Measurements from ENCODE around the gene TEX11.
A peak's percentile ranks its signal among the peaks of the same experiment; 100 is the strongest.
"Not testable (repeated sequence)": the region's sequence is repeated elsewhere in the genome, so short reads cannot be mapped to it uniquely, and the experiment has no call there.

Gene TEX11

DNA sequence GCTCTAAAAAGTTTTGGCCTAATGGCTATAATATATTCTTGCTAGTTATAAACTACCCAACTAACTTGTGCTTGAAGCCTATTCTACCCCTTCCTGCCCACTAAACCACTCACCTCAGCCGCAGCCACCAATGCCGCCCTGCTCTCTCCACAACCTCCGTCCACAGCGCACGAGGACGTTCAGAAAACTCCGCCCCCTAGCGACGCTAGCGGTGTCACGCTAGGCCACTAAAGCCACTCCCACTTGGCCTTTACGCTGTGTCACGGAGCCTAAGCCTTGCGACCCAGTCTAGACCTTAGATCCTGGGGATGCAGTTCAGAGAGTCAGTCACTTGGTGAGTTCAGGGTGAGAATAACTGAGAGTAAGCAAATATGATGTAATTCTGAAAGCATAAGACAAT is at the start of gene TEX11:
TSS of gene TEX11 (minus strand) at position 171 of the 400 bp plus-strand sequence. CDS start 922 bp downstream, outside the sequence.
- FAIRE-seq = no peak

DNA sequence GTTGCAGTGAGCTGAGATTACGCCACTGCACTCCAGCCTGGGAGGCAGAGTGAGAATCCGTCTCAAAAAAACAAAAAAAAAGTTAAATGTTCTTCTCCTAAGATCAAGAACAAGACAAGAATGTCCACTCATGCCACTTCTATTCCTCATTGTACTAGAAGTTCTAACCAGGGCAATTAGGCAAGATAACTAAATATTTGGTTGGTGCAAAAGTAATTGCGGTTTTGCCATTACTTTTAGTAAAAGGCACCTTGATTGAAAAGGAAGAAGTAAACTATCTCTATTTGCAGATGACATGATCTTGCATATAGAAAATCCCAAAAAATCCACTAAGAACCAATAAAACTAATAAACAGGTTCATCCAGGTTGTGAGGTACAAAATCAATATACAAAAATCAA is 46.4 kb upstream of the TEX11 start:
- no peak for FAIRE-seq

DNA sequence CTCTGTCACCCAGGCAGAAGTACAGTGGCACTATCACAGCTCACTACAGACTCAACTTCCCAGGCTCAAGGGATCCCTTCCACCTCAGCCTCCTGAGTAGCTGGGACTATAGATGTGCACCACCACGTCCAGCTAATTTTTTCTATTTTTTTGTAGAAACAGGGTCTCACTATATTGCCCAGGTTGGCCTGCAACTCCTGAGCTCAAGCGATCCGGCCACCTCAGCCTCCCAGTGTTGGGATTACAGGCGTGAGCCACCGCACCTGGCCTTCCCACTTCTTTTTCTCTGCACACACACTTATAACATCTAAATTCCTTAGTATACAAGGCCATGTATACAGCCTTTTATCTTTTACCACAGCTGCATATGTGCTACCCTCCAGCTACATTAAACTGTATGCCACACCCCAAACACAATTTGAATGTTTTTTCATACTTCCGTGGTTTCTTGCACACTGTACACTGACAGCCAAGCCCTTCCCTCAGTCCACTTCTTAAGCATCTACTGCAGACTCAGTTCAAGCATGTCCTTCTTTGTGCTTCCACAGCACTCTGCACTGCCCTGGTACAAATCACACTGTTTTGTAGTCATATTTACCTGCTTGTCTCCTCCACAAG is 15.9 kb upstream of the TEX11 start:
- FAIRE-seq = no peak

DNA sequence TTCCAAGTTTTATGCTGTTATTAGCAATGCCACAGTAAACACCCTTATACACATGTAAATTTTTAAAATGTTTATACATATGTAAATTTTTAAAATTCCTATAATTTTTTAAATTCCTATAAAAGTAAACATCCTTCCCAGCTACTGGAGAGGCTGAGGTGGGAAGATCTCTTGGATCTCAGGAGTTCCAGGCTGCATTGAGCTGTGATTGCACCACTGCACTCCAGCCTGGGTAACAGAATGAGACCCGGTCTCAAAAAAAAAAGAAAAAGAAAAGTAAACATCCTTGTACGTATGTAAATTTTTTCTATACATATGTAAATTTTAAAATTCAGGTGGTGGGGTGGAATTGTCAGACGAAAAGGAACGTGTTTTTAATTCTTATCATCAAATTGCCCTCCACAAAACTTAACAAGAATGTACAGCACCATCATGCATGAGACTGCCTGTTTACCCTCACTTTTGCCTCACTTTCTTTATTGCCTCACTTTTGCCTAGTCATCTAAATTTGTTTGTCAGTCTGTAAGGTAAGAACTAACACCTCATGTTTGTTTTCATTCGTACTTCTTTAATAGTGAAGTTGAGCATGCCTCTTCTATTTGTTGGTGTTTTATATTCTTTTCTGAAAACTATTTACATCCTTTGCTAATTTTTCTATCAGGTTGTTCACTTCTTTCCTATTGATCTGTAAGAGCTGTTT is 14.4 kb upstream of the TEX11 start:
- FAIRE-seq = no peak

DNA sequence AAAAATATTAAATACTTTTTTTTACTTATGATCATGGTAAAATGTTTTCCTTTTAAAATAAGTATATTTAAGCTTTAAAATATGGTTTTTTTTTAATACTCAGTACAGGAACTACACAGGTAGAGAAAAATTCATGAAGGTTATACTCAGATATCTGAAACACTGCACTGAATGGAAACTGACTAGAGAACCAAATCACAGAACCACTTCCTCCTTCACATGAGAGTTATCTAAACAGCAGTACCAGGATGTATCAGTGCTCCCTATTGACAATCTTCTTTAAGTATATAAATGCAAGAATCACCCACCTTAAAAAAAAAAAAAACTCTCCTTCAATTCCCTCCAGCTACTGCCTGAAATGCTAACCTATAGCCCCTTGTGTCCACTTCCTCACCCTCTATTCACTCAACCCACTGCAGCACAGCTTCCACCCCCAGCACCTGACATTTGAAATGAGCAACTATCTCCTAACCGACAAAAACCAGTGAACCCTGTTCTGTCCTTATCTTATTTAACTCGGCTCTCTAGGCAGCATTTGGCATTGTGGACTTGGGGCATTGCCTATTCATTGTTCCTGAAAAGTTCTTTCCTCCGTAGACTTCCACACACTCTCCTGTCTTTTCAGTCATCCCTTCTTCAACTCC is 13.3 kb upstream of the TEX11 start:
- no peak for FAIRE-seq

DNA sequence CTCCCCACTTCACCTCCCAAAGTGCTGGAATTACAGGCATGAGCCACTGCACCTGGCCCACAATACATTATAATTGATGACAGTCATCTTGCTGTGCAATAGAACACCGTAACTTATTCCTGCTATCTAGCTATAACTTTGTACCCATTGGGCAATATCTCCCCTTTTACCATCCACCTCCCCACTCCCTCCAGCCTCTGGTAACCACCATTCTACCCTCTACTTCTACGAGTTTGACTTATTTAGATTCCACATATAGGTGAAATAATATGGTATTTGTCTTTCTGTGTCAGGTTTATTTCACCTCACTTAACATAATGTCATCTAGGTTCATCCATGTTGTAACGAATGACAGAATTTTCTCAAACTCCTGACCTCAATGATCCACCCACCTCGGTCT is 8.2 kb upstream of the TEX11 start:
- FAIRE-seq = no peak

DNA sequence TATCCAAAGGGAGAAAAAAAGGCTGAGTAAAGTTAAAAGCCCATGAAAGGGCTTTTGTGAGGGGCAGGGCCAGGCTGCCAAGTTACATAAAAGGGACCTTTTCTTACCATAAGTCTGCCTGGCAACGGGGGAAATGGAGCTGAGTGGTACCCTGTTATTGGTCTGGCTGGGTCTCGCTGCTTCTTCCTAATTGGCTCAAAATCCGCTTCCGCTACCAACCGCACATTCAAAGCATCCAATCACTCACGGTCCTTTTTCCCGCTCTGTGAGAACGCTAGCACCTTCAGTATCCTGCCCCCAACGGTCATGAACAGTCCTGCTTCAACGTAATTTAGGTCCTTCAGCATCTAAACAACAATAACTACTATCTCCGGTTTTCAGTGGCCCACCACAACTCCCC is 611 bp downstream of the TEX11 start:
- no peak for FAIRE-seq

DNA sequence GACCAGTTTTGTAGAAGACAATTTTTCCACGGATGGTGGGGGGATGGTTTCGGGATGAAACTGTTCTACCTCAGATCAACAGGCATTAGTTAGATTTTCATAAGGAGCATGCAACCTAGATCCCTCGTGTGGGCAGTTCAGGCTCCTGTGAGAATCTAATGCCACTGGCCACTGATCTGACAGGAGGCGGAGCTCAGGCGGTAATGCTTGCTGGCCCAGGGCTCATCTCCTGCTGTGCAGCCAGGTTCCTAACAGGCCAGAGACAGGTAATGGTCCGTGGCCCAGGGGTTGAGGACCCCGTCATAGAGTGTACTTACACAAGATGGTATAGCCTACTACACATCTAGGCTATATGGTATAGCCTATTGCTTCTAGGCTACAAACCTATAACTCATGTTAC is 7.0 kb downstream of the TEX11 start:
- FAIRE-seq = no peak

DNA sequence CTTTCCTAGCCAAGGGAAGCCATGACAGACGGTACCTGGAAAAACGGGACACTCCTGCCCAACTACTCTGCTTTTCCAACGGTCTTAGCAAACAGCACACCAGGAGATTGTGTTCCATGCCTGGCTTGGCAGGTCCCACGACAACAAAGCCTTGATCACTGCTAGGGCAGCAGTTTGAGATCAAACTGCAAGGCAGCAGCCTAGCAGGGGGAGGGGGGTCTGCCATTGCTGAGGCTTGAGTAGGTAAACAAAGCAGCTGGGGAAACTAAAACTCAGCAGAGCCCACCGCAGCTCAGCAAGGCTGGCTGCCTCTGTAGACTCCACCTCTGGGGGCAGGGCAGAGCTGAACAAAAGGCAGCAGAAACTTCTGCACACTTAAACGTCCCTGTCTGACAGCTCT is 18.1 kb downstream of the TEX11 start:
- FAIRE-seq = not testable (repeated sequence)

DNA sequence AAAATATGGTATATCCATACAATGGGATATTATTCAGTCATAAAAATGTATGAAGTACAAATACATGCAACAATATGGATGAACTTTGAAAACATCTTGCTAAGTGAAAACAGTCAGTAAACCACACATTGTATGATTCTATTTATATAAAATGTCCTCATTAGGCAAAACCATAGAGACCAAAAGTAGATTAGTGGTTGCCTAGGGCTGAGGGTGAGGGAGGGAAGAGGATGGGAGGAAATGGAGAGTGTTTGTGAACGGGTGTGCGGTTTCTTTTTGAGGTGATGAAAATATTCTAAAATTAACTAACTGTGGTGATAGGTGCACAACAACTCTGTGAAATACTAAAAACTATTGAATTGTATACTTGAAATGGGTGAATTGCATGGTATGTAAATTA is 29.6 kb downstream of the TEX11 start:
- FAIRE-seq = no peak

DNA sequence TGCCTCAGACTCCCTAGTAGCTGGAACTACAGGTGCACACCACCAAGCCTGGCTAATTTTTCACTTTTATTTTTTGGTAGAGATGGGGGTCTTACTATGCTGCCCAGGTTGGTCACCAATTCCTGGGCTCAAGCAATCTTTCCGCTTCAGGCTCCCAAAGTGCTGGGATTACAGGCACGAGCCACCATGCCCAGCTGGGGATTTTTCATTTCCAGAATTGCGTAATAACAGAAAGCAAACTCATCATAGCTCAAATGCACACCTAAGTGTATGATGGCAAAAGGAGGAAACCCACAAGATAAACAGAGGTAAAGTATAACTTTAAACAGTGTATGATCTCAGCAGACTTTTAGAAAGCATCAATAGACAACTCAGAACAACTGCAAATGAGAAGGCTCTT is 56.2 kb downstream of the TEX11 start:
- no peak for FAIRE-seq

DNA sequence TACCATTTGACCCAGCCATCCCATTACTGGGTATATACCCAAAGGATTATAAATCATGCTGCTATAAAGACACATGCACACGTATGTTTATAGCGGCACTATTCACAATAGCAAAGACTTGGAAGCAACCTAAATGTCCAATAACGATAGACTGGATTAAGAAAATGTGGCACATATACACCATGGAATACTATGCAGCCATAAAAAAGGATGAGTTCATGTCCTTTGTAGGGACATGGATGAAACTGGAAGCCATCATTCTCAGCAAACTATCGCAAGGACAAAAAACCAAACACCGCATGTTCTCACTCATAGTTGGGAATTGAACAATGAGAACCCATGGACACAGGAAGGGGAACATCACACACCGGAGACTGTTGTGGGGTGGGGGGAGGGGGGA is 64.4 kb downstream of the TEX11 start:
- FAIRE-seq = not testable (repeated sequence)

DNA sequence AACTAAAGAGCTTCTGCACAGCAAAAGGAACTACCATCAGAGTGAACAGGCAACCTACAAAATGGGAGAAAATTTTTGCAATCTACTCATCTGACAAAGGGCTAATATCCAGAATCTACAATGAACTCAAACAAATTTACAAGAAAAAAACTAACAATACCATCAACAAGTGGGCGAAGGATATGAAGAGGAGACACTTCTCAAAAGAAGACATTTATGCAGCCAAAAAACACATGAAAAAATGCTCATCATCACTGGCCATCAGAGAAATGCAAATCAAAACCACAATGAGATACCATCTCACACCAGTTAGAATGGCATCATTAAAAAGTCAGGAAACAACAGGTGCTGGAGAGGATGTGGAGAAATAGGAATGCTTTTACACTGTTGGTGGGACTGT is 64.9 kb downstream of the TEX11 start:
- FAIRE-seq = not testable (repeated sequence)

DNA sequence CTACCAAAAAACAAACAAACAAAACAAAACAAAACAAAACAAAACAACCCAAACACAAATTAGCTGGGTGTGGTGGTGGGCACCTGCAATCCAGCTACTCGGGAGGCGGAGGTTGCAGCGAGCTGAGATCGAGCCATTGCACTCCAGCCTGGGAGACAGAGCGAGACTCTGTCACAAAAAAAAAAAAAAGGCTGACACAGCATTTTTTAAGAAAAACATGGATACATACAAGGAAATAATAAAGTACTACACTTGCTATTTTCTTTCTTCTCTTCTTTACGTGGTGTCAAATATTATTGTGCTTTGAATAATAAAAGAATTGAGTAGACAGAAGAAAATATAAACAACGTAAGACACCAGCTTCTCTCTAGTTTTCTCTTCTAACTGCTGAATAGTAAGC is 73.9 kb downstream of the TEX11 start:
- FAIRE-seq = no peak

DNA sequence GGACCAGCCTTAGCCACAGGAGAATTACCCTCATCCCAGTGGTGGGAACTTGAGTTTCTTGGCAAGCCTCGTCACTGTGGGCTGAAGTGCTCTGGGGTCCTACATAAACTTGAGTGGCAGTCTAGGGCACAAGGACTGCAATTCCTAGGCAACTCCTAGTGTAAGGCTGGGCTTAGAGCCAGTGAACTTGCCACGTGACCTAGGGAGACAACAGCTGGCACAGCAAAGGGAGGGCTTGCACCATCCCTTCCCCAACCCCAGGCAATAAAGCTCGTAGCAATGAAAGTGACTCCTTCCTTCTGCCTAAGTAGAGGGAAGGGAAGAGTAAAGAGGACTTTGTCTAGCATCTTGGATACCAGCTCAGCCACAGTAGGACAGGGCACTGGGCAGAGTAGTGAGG is 81.8 kb downstream of the TEX11 start:
- no peak for FAIRE-seq

DNA sequence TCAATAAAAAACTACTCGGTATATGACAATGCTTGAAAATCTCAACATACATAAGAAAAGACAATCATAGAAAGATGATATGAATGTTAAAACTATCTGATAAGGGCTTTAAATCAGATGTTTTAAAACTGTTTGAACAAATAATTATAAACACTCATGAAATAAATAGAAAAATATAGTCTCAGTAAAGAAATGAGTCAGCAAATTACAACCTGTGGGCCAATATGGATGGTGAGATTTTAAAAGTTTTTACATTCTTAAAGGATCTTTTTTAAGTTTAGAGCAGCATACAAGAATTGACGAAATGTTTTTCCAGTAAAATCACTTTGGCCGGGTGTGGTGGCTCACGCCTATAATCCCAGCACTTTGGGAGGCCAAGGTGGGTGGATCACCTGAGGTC is 83.1 kb downstream of the TEX11 start:
- FAIRE-seq = no peak

DNA sequence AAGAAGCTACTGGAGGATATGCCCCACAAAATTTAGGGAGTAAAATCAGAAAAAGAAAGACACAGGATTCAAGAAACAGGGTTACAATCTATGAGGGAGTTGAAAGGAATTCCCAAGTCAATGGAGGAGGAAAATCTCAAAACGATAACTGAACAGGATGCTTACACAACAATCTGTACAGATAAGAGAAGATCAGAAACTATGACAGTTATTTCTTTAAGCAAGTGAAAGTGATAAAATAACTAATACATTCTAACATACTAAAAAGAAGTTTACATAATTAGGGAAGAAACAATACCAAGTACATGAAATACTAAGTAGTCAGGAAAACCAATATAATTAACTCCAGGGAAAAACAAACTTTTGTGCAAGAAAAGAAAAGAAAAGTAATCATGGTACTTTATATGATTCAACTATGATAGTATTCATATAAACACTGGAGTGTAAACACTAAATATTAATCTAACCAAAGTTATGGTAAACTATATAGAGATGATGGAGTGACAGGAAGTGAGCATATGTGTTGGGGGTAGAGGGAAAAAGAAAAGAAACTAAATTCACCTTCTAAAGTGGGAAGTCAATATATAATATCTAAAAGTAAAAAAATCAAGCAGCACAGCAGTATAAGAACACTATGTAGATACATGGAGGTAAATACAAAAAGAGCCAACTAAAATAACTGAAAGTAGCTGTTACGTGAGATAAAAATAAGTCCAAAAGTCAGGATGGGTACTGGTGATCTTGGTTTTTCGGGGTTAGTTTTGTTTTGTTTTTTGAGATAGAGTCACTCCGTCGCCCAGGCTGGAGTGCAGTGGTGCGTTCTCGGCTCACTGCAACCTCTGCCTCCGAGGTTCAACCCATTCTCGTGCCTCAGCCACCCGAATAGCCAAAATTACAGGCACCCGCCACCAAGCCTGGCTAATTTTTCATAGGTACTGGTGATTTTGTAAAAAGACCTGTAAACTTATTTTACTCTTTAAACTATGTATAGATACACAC is 99.3 kb downstream of the TEX11 start:
- no peak for FAIRE-seq

DNA sequence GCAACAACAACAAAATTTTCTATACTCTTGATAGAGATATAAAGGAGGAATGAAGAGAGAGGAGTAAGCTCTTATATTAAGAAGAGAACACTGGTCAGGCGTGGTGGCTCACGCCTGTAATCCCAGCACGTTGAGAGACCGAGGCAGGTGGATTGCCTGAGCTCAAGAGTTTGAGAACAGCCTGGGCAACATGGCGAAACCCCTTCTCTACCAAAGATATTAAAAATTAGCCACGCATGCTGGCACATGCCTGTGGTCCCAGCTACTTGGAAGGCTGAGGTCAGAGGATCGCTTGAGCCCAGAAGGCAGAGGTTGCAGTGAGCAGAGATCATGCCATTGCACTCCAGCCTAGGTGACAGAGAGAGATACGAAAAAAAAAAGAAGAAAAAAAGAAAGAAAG is 102.4 kb downstream of the TEX11 start:
- no peak for FAIRE-seq

DNA sequence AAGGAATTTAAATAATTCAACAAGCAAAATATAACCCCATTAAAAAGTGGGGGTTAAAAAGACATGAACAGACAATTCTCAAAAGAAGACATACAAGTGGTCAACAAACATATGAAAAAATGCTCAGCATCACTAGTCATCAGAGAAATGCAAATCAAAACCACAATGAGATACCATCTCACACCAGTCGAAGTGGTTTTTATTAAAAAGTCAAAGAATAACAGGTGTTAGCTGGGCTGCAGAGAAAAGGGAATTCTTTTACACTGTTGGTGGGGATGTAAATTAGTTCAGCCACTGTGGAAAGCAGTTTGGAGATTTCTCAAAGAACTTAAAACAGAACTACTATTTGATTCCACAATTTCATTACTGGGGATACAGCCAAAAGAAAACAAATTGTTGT is 111.8 kb downstream of the TEX11 start:
- not testable (repeated sequence) for FAIRE-seq

DNA sequence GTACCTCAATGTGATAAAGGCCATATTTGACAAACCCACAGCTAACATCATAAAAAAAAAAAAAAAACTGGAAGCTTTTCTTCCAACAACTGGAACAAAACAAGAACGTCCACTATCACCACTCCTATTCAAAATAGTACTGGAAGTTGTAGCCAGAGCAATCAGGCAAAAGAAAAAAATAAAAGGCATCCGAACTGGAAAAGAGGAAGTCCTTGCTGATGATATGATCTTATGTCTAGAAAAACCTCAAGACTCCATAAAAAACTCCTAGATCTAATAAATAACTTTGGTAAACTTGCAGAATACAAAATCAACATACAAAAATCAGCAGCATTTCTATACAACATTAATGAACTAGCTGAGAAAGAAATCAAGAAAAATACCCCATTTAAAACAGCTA is 134.3 kb downstream of the TEX11 start:
- no peak for FAIRE-seq

DNA sequence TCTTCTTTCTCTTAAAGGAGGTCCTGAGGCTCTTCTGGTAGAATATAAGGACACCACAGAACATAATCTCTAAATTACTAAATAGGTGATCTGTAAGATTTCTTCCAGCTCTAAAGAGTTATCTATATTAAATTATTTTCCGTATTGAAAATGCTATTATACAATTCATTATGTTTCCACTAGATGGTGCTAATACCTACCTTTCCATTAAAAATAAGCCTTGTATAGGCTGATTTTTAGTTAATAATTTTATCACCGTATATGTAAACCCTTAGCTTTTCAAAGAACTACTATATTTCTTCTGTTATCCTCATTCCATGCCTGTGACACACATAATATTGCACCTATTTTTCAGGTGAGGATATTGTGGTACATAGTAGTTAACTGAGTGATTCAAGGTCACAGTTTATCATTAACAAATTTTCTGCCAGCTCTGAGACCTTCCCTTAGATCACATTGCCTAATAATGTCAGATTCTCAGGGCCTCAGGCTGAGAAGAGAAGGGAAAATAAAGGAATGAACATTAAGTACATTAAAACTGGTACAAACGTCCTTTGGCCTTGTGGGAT is 138.8 kb downstream of the TEX11 start:
- FAIRE-seq = peak; percentile 96

DNA sequence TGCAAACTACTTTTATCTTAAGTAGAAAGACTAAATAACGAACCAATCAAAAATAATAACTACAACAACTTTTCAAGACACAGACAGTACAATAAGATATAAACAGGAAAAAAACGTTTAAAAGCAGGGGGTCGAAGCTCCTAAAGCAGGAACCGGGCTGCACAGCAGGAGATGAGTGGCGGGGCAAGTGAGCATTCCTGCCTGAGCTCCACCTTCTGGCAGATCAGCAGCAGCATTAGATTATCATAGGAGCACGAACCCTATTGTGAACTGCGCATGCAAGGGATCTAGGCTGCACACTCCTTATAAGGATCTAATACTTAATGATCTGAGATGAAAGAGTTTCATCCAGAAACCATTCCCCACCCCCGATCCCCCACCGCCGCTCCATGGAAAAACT is 146.2 kb downstream of the TEX11 start:
- FAIRE-seq = no peak

DNA sequence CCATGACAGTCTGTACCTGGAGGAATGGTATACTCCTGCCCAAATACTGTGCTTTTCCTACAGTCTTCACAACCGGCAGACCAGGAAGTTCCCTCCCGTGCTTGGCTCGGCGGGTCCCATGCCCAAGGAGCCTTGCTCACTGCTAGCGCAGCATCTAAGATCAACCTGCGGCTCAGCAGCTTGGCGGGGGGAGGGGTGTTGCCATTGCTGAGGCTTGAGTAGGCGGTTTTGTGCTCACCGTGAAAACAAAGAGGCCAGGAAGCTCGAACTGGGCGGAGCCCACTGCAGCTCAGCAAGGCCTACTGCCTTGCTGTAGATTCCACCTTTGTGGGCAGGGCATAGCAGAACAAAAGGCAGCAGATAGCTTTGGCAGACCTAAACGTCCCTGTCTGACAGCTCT is 152.7 kb downstream of the TEX11 start:
- no peak for FAIRE-seq
